Measurements from ENCODE around the gene GNAZ. TPM values are rescaled to one million over a fixed set of nuclear protein-coding genes. Genes with fewer than 3 reads are reported as not detected.

The GNAZ gene
- total RNA-seq, 1 experiment from 2014 or later, result 0.82 TPM

GRCh38 chr22:23137468-23137867, 67.1 kb downstream of the GNAZ start:
- ChIA-PET POLR2A (interaction anchor here (0.6 to 0.7 kb wide), 2 partner anchors 19 to 259 kb away, joined by 3 read pairs; no protein-coding TSS in a partner anchor), CTCF (interaction anchor here (5.9 kb wide), 1 partner anchor 179 kb away, joined by 45 read pairs; no protein-coding TSS in a partner anchor)
- Mint-ChIP-seq H3K27ac (ENCODE audit: low read depth, unreplicated experiment) (no peak overlapping the region), H3K27me3 (ENCODE audit: insufficient read depth, unreplicated experiment) (no peaks in the 10 kb centered on the region), H3K4me1 (ENCODE audit: insufficient read depth, unreplicated experiment) (no peaks in the 10 kb centered on the region), H3K36me3 (ENCODE audit: insufficient read depth, unreplicated experiment) (no peaks in the 10 kb centered on the region), H3K4me3 (ENCODE audit: unreplicated experiment) (no peak overlapping the region), H3K9me3 (ENCODE audit: unreplicated experiment) (no peaks in the 10 kb centered on the region)
- DNase-seq (ENCODE audit: unreplicated experiment), result no peak
- no TSS peak for BruUV-seq (replicated peaks)
- no peak for TF ChIP-seq CTCF (IDR thresholded peaks at IDR 0.05; ENCODE audit: unreplicated experiment)
- intact Hi-C loops (cut with micrococcal nuclease), result no loop called here

GRCh38 chr22:23137905-23138561, 67.7 kb downstream of the GNAZ start:
- H3K9me3 Mint-ChIP-seq (ENCODE audit: unreplicated experiment), result no peaks in the 10 kb centered on the region

GRCh38 chr22:23138584-23139435, 68.5 kb downstream of the GNAZ start:
- ChIA-PET POLR2A (no interaction called here), CTCF (interaction anchor here (0.6 to 5.9 kb wide), 5 partner anchors 39 to 291 kb away, joined by 3 to 45 read pairs (median 4); no protein-coding TSS in a partner anchor)
- no peaks in the 10 kb centered on the region for H3K36me3 Mint-ChIP-seq (ENCODE audit: insufficient read depth, unreplicated experiment)
- H3K4me3 Mint-ChIP-seq (ENCODE audit: unreplicated experiment), result no peak overlapping the region
- no peak overlapping the region for H3K27ac Mint-ChIP-seq (ENCODE audit: low read depth, unreplicated experiment)
- H3K27me3 Mint-ChIP-seq (ENCODE audit: insufficient read depth, unreplicated experiment), result no peaks in the 10 kb centered on the region
- intact Hi-C loops (cut with micrococcal nuclease), result no loop called here
- H3K4me1 Mint-ChIP-seq (ENCODE audit: insufficient read depth, unreplicated experiment), result no peaks in the 10 kb centered on the region
- TF ChIP-seq CTCF (IDR thresholded peaks at IDR 0.05; ENCODE audit: unreplicated experiment), result no peak
- BruUV-seq (replicated peaks), result no TSS peak
- DNase-seq (ENCODE audit: unreplicated experiment), result no peak
- H3K9me3 Mint-ChIP-seq (ENCODE audit: unreplicated experiment), result no peaks in the 10 kb centered on the region

More at GRCh38 chr22:23137905-23138561, 67.7 kb downstream of the GNAZ start:
- BruUV-seq (replicated peaks), result no TSS peak
- intact Hi-C loops (cut with micrococcal nuclease), result no loop called here
- CTCF ChIA-PET, result interaction anchor here (0.6 to 5.9 kb wide), 2 partner anchors 40 to 180 kb away, joined by 3 to 45 read pairs; no protein-coding TSS in a partner anchor
- POLR2A ChIA-PET, result interaction anchor here (0.7 kb wide), 1 partner anchor 18 kb away, joined by 3 read pairs; no protein-coding TSS in a partner anchor
- TF ChIP-seq CTCF (IDR thresholded peaks at IDR 0.05; ENCODE audit: unreplicated experiment), result no peak
- Mint-ChIP-seq H3K36me3 (ENCODE audit: insufficient read depth, unreplicated experiment) (no peaks in the 10 kb centered on the region), H3K27ac (ENCODE audit: low read depth, unreplicated experiment) (no peak overlapping the region), H3K27me3 (ENCODE audit: insufficient read depth, unreplicated experiment) (no peaks in the 10 kb centered on the region), H3K4me3 (ENCODE audit: unreplicated experiment) (no peak overlapping the region), H3K4me1 (ENCODE audit: insufficient read depth, unreplicated experiment) (no peaks in the 10 kb centered on the region)
- DNase-seq (ENCODE audit: unreplicated experiment), result no peak

GRCh38 chr22:23140385-23140784, 70.1 kb downstream of the GNAZ start:
- ChIA-PET POLR2A (no interaction called here), CTCF (interaction anchor here (0.6 to 5.9 kb wide), 3 partner anchors 40 to 199 kb away, joined by 3 to 45 read pairs (median 6); partner anchors contain the start of gene BCR)
- intact Hi-C loops (cut with micrococcal nuclease), result no loop called here
- H3K27ac Mint-ChIP-seq (ENCODE audit: low read depth, unreplicated experiment), result no peak overlapping the region
- no peaks in the 10 kb centered on the region for H3K27me3 Mint-ChIP-seq (ENCODE audit: insufficient read depth, unreplicated experiment)
- no peak for TF ChIP-seq CTCF (IDR thresholded peaks at IDR 0.05; ENCODE audit: unreplicated experiment)
- H3K9me3 Mint-ChIP-seq (ENCODE audit: unreplicated experiment), result no peaks in the 10 kb centered on the region
- BruUV-seq (replicated peaks), result no TSS peak
- no peak for DNase-seq (ENCODE audit: unreplicated experiment)
- no peaks in the 10 kb centered on the region for H3K4me1 Mint-ChIP-seq (ENCODE audit: insufficient read depth, unreplicated experiment)
- H3K36me3 Mint-ChIP-seq (ENCODE audit: insufficient read depth, unreplicated experiment), result no peaks in the 10 kb centered on the region
- H3K4me3 Mint-ChIP-seq (ENCODE audit: unreplicated experiment), result no peak overlapping the region
